HG03066 (cell line): ENCODE measurements around the gene PLEKHA5.

Source experiments
- ATAC-seq: cut with Tn5 transposase; IDR thresholded peaks from one replicate; pipeline ENCODE4 v1.9.1; 2021; ENCODE audit warnings: low read depth; ENCODE audit not compliant: unreplicated experiment

Gene PLEKHA5

DNA sequence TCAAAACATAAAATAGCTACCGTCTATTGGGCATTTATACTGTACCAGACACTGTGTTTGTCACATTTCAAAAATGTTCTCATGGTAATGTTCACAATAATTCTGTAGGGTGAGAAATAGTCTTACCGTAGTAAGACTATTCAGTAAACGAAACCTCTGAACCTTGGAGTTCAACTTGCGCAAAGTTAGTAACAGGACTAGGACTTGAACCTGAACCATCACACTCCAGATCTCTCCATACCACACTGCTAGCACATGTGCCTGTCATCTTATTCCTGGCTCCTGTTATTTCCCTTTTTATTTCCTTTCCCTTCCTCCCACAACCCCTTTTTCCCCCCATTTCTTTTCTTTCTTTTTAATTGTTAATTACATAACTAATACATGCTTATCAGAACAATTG, 65.4 kb downstream of the PLEKHA5 start:
- ATAC-seq: no peak

DNA sequence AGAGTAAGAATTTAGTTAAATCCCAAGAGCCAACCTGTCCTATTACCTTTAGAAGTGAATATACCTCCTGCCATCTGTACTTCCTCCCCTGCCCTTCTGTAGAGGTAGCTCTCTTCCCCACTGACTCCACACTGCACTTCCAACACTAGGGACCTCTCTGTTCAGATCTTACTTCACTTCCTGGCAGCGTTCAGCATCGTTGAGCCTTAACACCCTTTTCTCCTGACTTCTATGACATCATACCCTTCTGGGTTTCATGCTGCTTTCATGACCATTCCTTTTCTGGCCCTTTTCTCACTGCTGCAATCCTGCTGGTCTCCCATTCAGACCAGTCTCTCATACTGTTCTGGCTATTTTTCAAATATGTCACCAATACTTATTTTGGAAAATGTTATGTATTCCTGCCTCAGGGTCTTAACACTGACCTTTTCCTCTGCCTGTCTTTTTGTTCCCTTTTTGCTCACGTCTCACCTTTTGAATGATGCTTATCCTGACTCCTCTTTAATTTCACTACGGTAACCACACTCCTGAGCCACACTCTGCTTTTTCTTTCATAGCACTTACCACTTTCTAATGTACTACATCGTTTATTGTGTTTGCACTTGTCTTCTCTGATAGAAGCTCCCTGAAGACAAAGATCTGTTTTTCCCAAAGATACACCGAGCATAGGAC, 67.6 kb downstream of the PLEKHA5 start:
- ATAC-seq: no peak

DNA sequence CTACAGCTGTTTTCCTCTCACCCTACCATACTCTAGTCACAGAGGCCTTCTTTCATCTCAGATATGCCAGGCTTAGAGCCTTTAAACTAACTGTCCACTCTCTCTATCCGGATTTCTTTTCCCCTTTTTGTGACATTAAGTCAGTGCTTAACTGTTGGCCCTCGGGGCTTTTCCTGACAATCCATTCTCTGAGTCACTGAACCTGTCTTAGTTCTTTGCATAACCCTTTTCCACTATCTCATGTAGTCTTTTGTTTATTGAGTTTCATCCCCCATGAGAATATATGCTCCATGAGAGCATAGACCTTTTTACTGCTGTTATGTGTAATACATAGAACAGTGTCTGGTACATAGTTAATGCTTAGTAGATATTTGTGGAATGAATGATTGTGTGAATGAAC, 68.7 kb downstream of the PLEKHA5 start:
- no peak for ATAC-seq

DNA sequence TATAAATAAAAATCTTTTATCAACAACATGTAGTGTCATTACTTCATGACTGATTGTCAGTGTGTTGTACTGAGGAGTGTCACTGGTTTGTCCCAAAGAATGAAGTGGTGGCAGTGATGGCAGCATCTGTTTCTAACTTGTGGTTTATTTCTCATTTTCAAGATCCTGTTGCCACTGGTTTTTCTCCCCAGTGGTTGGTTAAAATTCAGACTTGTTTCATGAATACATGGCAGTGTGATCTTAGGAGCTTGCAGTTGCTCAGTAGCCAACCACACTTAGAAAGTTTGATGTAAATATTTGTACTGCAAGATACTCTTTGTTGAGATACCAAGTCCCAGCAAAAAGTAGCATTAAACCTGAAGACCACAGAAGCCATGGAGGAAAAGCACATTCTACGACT, 69.8 kb downstream of the PLEKHA5 start:
- no peak for ATAC-seq

GRCh38 chr12:19200261-19200660, 70.7 kb downstream of the PLEKHA5 start:
- ATAC-seq: no peak

GRCh38 chr12:19201661-19202060, 72.1 kb downstream of the PLEKHA5 start:
- no peak for ATAC-seq

DNA sequence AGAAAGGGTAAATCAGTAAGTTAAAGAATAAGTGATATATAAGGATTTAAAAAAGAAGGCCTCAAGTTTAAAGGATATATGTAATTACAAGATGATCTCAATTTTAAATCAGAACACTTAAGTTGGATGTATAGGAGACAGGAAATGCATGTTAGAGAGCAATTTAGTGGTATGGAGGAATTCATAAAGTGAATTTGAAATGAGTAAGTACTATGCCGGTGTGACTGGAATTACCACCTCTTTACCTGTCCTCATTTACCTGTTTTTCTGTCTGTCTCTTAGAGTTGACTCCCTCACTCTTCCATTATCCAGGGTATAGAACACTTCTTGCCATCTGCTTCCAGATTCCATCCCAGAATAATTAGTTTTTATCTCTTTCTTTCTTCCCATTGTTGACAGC, 73.5 kb downstream of the PLEKHA5 start:
- ATAC-seq: no peak

- ATAC-seq: no peak
Measured at GRCh38 chr12:19203539-19204506, 74.3 kb downstream of the PLEKHA5 start.

- ATAC-seq: no peak
Measured at GRCh38 chr12:19205120-19205519, 75.6 kb downstream of the PLEKHA5 start.

DNA sequence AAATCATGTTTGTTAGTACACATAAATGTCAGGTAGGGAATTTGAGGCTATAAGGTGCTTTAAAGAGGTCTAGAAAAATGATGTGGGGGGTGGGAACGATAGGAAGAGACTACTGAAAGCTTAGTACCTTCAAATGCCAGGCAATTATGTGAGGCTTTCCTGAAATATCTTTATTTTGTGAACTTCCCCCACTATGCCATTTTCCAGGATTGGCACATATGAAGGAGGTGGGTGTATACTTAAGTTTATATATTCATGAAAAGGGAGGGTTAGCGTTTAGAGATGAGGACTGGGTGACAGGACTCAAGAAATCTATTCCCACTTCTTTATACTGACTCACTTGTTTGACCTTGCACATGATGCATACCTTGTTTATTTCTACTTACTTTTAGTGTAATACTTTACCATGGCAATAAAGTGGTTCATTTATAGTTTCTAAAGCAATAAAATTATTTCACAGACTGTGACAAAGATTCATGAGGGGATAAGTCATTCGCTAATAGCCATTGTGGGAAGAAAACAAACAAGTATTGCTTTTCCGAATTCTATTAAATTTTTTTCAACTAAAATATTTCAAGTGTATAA, 77.1 kb downstream of the PLEKHA5 start:
- ATAC-seq: no peak

- no peak for ATAC-seq
Measured at GRCh38 chr12:19208456-19208855, 78.9 kb downstream of the PLEKHA5 start.

GRCh38 chr12:19209661-19210060, 80.1 kb downstream of the PLEKHA5 start:
- ATAC-seq: no peak

DNA sequence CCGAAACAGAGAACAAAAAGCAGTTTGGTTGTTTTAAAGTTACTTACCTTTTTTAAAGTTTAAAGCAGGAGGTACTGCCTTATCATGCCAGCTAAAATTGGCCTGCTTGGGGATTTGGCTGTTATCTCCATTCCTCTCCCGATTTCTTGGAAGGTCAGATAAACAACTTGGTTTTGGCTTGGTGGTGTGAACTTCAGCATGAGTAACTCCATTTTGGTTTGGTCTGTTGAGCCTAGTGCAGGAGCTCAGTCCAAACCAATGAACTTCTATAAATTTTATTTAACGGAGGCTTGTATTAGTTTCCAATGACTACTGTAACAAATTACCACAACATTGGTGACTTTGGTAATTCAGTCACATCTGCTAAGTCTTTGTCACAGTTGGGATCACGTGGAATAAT, 82.3 kb downstream of the PLEKHA5 start:
- no peak for ATAC-seq

DNA sequence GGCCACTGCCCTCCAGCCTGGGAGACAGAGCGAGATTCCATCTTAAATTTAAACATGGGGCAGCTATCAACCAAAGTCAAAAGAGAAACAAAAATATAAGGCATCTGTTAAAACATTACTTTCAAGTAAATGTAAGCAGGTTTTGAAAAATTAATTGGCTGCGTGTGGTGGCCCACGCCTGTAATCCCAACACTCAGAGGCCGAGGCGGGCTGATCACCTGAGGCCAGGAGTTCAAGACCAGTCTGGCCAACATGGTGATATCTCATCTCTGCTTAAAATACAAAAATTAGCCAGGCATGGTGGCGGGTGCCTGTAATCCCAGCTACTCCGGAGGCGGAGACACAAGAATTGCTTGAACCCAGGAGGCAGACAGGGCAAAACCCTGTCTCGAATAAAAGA, 82.7 kb downstream of the PLEKHA5 start:
- no peak for ATAC-seq

DNA sequence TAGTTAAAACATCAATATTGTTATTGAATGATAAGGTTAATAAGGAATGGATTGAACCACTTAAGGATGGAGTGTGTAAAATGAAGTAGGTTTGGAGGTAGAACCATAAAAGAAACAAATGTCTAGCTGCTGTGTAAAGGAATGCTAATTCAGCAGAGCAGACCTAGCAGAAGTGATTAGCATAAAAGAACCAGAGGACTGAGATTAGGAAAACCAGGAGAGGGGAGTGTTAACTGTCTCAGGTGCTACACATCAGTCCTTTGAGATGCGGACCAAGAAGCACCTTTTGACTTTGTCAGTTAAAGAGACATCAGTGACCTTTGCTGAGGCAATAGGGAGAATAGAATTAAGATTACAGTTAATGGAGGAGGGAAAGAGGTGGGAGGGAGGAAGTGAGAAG, 84.5 kb downstream of the PLEKHA5 start:
- ATAC-seq: no peak

DNA sequence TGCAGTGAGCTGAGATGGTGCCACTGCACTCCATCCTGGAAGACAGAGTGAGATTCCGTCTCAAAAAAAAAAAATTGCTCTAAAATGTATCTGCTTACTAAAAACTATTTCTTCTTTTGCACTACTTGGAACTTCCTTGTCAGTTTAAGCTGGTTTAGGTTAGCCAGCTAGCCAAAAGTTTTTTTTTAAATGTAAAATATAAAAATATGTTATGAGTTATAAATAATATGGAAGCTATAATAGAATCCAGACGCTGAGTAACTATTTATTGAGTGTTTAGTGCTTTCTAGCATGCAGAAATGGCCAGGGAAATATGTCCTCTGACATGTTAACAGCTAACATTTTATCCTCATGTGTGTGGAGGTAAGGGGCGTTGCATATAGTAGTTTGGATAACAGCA, 85.6 kb downstream of the PLEKHA5 start:
- ATAC-seq: no peak

DNA sequence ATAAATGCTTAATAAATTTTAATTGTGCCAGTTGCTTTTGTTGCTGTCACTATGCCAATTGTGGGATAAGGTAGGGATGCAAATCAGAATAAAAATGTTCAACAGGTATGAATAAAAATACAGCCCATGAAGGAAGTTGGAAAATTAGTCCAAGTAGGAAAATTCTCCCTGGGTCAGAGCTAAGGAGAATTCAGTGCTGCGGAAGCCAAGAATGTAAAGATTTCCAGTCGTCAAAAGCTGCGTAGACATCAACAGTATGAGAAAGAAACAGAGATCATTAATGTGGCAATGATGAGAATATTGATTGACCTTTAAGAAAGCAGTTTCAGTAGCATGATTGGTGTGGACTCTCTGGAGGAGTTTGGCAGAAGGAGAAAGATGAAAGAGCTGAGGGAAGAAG, 87.9 kb downstream of the PLEKHA5 start:
- ATAC-seq: no peak

DNA sequence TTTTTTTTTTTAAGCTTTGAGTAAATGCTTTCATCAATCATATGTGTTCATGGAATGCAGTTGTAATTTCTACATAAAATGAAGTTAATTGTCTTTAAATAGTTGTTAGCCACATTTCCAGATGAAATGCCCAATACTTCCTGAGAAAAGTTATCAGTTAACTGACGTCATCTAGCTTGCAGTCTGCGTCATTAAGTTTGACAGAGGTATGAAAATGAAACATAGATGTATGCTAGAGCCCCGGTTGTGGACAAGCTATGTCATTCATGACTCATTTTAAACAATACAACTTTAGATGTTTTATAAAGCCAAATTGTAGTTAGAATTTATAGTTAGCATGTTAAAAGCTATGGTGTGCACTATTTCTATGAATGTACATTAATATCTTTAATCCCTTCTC, 90.7 kb downstream of the PLEKHA5 start:
- ATAC-seq: no peak

- ATAC-seq: no peak
Measured at GRCh38 chr12:19220852-19221466, 91.4 kb downstream of the PLEKHA5 start.

DNA sequence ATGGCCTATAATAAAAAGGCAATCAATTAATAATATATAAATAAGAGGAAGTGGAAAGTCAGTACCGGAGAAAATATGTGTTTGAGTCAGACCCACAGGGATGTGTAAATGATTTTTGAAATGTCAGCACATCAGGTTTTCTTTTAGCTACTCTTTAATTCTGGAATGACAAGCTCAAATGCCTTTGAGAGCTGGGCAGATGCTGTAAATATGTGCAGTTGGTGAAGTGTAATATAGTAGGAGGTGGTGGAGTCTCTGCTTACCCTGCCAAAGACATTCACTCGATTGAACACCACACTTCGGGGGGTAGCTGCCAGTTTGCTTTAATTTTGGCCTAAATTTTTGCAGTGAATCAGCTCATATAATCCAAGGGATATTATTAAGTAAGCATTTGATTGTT, 93.0 kb downstream of the PLEKHA5 start:
- no peak for ATAC-seq

GRCh38 chr12:19223018-19223417, 93.5 kb downstream of the PLEKHA5 start:
- no peak for ATAC-seq
